Measurements from ENCODE around the gene NBEA.

GRCh38 chr13:35292329-35292728 lies 350.3 kb downstream of the NBEA start:
- TF ChIP-seq CTCF (IDR thresholded peaks at IDR 0.05) (no peak), POLR2A (IDR thresholded peaks at IDR 0.05) (no peak), POLR2AphosphoS5 (IDR thresholded peaks at IDR 0.05; ENCODE audit: insufficient read depth in 1 of 2, low read depth in 1 of 2) (no peak)

All from vagina (tissue), 2 donors.